GM23248 (cell line): ENCODE results near the gene HOXC13. TPM values are rescaled to one million over a fixed set of nuclear protein-coding genes. Genes with fewer than 3 reads are reported as not detected.

Source experiments
- DNase-seq: peaks from one replicate; pipeline ENCODE4 v3.0.0-alpha.2; 2015
- H2AFZ ChIP-seq: fragments of 200-600 bp; sonication (generic); 2 replicates; pipeline ENCODE4 v1.6.1; 2016; ENCODE audit warnings: antibody characterized with exemption
- H3F3A ChIP-seq: fragments of 200-600 bp; sonication (generic); 2 replicates; pipeline ENCODE4 v1.6.1; 2016; ENCODE audit warnings: mild to moderate bottlenecking, antibody characterized with exemption, mixed run types; ENCODE audit not compliant: insufficient read depth
- H3K27ac ChIP-seq: fragments of 200-600 bp; sonication (generic); 2 replicates; pipeline ENCODE4 v1.5.1; 2016; ENCODE audit warnings: mild to moderate bottlenecking
- H3K27me3 ChIP-seq: fragments of 200-600 bp; sonication (generic); replicated peaks from 2 replicates; pipeline ENCODE4 v1.6.1; 2016; ENCODE audit warnings: mild to moderate bottlenecking; ENCODE audit not compliant: insufficient read depth
- H3K36me3 ChIP-seq: fragments of 200-600 bp; sonication (generic); 2 replicates; pipeline ENCODE4 v1.6.1; 2016; ENCODE audit warnings: low read depth, mild to moderate bottlenecking
- H3K4me1 ChIP-seq: fragments of 200-600 bp; sonication (generic); 2 replicates; pipeline ENCODE4 v1.6.1; 2016; ENCODE audit warnings: mild to moderate bottlenecking; ENCODE audit not compliant: insufficient read depth
- H3K4me2 ChIP-seq: fragments of 200-600 bp; sonication (generic); one replicate; pipeline ENCODE4 v1.6.1; 2016; ENCODE audit warnings: mild to moderate bottlenecking; ENCODE audit not compliant: unreplicated experiment
- H3K4me3 ChIP-seq: fragments of 200-600 bp; sonication (generic); 2 replicates; pipeline ENCODE4 v1.5.1; 2016; ENCODE audit warnings: mild to moderate bottlenecking
- H3K79me2 ChIP-seq: fragments of 200-600 bp; sonication (generic); 2 replicates; pipeline ENCODE4 v1.6.1; 2016; ENCODE audit warnings: mild to moderate bottlenecking; ENCODE audit not compliant: insufficient read depth
- H3K9ac ChIP-seq: fragments of 200-600 bp; sonication (generic); 2 replicates; pipeline ENCODE4 v1.6.1; 2016; ENCODE audit warnings: mild to moderate bottlenecking
- H3K9me2 ChIP-seq: fragments of 200-600 bp; sonication (generic); 2 replicates; pipeline ENCODE4 v1.6.1; 2016; ENCODE audit warnings: mixed run types, mild to moderate bottlenecking, moderate library complexity; ENCODE audit not compliant: insufficient read depth
- H3K9me3 ChIP-seq: fragments of 200-600 bp; sonication (generic); one replicate; pipeline ENCODE4 v1.6.1; 2017; ENCODE audit warnings: low read depth
- H4K20me1 ChIP-seq: fragments of 200-600 bp; sonication (generic); 2 replicates; pipeline ENCODE4 v1.6.0; 2016; ENCODE audit not compliant: insufficient read depth
- EZH2 ChIP-seq: fragments of 200-600 bp; sonication (generic); IDR thresholded peaks from 2 replicates; pipeline ENCODE4 v1.6.1; 2018; ENCODE audit warnings: antibody characterized with exemption, mild to moderate bottlenecking; ENCODE audit not compliant: insufficient read depth, poor library complexity, severe bottlenecking
- EZH2phosphoT487 ChIP-seq: fragments of 200-600 bp; sonication (generic); IDR thresholded peaks from 2 replicates; pipeline ENCODE4 v1.6.1; 2018; ENCODE audit warnings: antibody characterized with exemption, moderate library complexity, mild to moderate bottlenecking, low read depth; ENCODE audit not compliant: insufficient read depth
- WGBS, 2 experiments: methylation state at CpG; one replicate each; pipeline ENCODE4 v1.1.6; 2015 to 2017; ENCODE audit warnings: low lambda C conversion rate in 2 of 2, low coverage in 1 of 2; ENCODE audit errors: missing lambda C conversion rate in 2 of 2; 5-methylcytosine and 5-hydroxymethylcytosine counted together
- in situ Hi-C: fragments of 300-500 bp; cut with MboI; formaldehyde crosslinking; loops from 2 replicates; pipeline ENCODE4 v1.15.0; 2020
- polyA plus RNA-seq: library from polyadenylated mRNA; unstranded; fragments of >200 nt; fragmentation: Nextera tagmentation; extraction: Ambion mirVana; gene quantifications from 2 replicates; pipeline ENCODE4 v1.2.1, GENCODE V29; 2016
- total RNA-seq: library from RNA; depleted of rRNA; stranded (reverse); fragments of >200 nt; shearing (Covaris generic); gene quantifications from 2 replicates; pipeline ENCODE4 v1.2.3, GENCODE V29; 2014

Gene HOXC13
- total and polyA plus RNA-seq, 2 experiments from 2014 or later = not detected

DNA sequence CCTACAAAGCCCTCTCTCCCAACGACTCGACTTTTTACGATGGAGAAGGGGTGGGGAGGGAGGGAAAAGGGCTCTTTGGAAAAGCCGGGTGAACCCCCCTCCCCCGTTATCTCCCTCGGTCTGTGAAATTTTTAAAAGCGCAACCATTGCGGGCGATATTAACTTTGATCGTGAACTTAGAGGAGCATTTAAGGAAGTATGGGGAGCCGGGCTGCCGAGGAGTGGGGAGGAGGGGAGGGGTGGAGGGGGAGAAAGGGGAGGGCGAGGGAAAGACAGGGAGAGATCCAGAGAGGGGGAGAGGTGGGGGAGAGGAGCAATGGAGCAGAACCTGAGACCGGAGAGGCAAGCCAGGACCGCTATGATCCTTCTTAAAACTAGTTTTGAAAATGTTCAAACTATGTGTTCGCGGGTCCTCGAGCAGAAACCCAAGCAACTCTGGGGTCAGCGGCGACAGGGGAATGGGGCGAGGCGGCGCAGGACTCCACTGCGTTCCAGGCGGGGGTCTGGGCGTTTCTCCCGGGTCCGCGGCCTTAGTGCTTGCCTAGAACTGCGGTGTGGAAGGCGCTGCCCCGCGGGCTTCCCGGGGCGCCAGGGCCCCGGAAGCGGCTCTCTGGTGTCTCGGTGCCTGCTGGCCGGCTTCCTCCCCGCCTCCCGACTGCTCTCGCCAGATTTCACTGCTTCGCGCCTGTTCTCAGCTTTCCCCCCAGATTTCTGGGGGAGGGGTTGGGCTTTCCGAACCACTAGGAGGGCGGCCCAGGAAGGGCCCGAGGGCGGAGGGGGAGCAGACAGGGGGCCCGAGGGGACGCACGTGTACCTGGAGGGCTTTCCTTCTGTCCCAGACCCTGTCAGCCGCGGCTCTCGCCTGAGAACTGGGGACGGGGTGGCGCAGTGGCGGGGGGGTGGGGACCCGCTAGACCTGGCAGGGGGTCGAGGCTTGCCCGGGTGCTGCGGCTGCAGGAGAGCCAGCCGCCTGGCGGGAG lies 35.7 kb downstream of the HOXC13 start, which contains the start of gene HOTAIR:
TSS of gene HOTAIR (minus strand) at position 871 of the 980 bp plus-strand sequence.
- WGBS, 2 experiments = 2 to 3% methylated on average over 39 to 60 of the region's 63 CpGs
- Histone ChIP-seq H3K27ac (no peak within 1 kb of the TSS), H3K4me3 (peak within 1 kb of the TSS; percentile 45), H3K36me3 (no peaks in the 10 kb centered on the region), H3F3A (no peaks in the 10 kb centered on the region), H3K79me2 (no peaks in the 10 kb centered on the region), H3K9ac (no peak within 1 kb of the TSS), H3K9me2 (no peaks in the 10 kb centered on the region), H3K27me3 (peaks cover 99% of the 10 kb centered on the region), H3K4me1 (no peaks in the 10 kb centered on the region), H3K4me2 (peak within 1 kb of the TSS; percentile 67), H2AFZ (peak within 1 kb of the TSS; percentile 37), H3K9me3 (no peaks in the 10 kb centered on the region), H4K20me1 (no peaks in the 10 kb centered on the region)
- in situ Hi-C loops = no loop called here
- peak; percentile 54 for DNase-seq
- TF ChIP-seq EZH2phosphoT487 (0 out of 2 replicates have a peak, but pooled peaks have one; percentile 72), EZH2 (peak; percentile 72)

DNA sequence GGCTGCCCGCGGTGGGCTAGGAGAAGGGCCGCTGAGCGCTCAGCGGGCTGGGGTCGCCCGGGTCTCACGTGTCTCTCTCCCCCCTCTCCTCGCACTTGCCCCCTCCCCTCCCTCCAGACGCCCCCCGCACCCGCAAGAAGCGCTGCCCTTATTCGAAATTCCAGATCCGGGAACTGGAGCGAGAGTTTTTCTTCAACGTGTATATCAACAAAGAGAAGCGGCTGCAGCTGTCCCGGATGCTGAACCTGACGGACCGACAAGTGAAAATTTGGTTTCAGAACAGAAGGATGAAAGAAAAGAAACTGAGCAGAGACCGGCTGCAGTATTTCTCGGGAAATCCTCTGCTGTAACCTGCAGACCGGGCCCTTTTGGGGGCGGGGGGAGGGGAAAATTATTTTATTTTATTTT lies 36.4 kb downstream of the HOXC13 start:
- no peak overlapping the region for H3K9ac ChIP-seq
- H3K4me2 ChIP-seq = no peak overlapping the region
- no peaks in the 10 kb centered on the region for H3F3A ChIP-seq
- H4K20me1 ChIP-seq = no peaks in the 10 kb centered on the region
- H3K36me3 ChIP-seq = no peaks in the 10 kb centered on the region
- no peaks in the 10 kb centered on the region for H3K9me3 ChIP-seq
- TF ChIP-seq EZH2phosphoT487 (no peak; the same call in 1 of the 2 replicates), EZH2 (peak; percentile 95)
- H3K4me3 ChIP-seq = no peak overlapping the region
- no peaks in the 10 kb centered on the region for H3K9me2 ChIP-seq
- WGBS, 2 experiments = 3 to 10% methylated on average over 14 to 25 of the region's 25 CpGs
- in situ Hi-C loops = no loop called here
- DNase-seq = no peak
- H3K27ac ChIP-seq = no peak overlapping the region
- no peaks in the 10 kb centered on the region for H3K79me2 ChIP-seq
- H3K27me3 ChIP-seq = peaks cover 99% of the 10 kb centered on the region
- H3K4me1 ChIP-seq = no peaks in the 10 kb centered on the region
- H2AFZ ChIP-seq = no peak overlapping the region

DNA sequence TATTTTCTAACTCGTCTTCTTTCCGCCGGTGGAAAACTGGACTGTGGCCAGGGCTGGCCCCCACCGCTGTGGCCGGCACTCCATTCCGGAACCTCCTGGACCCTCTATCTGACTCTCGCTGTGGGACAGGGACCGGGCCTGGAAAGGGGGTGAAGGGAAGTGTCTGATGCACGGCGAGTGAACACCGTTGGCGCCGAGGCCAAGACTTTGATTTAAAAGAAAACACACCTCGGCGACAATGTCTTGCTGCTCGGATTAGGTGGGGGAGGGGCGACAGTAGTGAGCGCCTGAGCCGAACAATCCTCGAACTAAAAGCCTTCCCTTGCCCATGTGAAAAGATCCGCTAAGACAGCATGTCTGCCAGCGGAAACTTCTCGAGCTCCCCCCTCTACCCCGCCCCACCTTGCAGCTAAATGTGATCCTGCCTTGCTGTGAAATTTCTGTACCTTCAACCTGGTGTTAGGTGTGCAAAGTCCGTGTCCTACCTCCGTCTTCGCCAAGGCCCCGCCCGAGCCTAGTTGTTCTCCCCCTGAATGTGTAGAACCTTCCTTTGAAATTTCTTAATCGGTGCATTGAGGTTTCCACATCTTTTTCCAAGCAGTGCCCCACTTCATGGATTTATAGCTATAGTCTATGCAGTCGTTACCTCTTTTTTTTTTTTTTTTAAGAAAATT lies 37.0 kb downstream of the HOXC13 start:
- DNase-seq = no peak
- no peak overlapping the region for H3K27ac ChIP-seq
- no peaks in the 10 kb centered on the region for H4K20me1 ChIP-seq
- no peak overlapping the region for H3K4me3 ChIP-seq
- no peaks in the 10 kb centered on the region for H3K9me3 ChIP-seq
- WGBS, 2 experiments = 21 to 24% methylated on average over 31 of the region's 31 CpGs
- H3K4me2 ChIP-seq = no peak overlapping the region
- H3K9ac ChIP-seq = no peak overlapping the region
- H3K36me3 ChIP-seq = no peaks in the 10 kb centered on the region
- no peak overlapping the region for H2AFZ ChIP-seq
- H3K9me2 ChIP-seq = no peaks in the 10 kb centered on the region
- in situ Hi-C loops = no loop called here
- TF ChIP-seq EZH2 (peak; percentile 79), EZH2phosphoT487 (peak; percentile 59; the same call in 1 of the 2 replicates)
- H3K4me1 ChIP-seq = no peaks in the 10 kb centered on the region
- no peaks in the 10 kb centered on the region for H3F3A ChIP-seq
- peaks cover 99% of the 10 kb centered on the region for H3K27me3 ChIP-seq
- no peaks in the 10 kb centered on the region for H3K79me2 ChIP-seq

- H3K36me3 ChIP-seq = no peaks in the 10 kb centered on the region
- H3K9me2 ChIP-seq = no peaks in the 10 kb centered on the region
- in situ Hi-C loops = no loop called here
- H3K79me2 ChIP-seq = no peaks in the 10 kb centered on the region
- H3K9me3 ChIP-seq = no peaks in the 10 kb centered on the region
- H3K4me1 ChIP-seq = no peaks in the 10 kb centered on the region
- H3K27me3 ChIP-seq = peaks cover 99% of the 10 kb centered on the region
- no peaks in the 10 kb centered on the region for H4K20me1 ChIP-seq
- no peak overlapping the region for H3K4me3 ChIP-seq
- no peak for DNase-seq
- no peak overlapping the region for H2AFZ ChIP-seq
- TF ChIP-seq EZH2phosphoT487 = no peak
- TF ChIP-seq EZH2 = peak; percentile 54
- no peak overlapping the region for H3K9ac ChIP-seq
- no peak overlapping the region for H3K4me2 ChIP-seq
- H3K27ac ChIP-seq = no peak overlapping the region
- no peaks in the 10 kb centered on the region for H3F3A ChIP-seq
- WGBS, 2 experiments = 19% methylated on average over 21 of the region's 21 CpGs
Observed at GRCh38 chr12:53976172-53976822, 37.7 kb downstream of the HOXC13 start.
